Measurements from ENCODE around the gene ATP6V0A4.

DNA sequence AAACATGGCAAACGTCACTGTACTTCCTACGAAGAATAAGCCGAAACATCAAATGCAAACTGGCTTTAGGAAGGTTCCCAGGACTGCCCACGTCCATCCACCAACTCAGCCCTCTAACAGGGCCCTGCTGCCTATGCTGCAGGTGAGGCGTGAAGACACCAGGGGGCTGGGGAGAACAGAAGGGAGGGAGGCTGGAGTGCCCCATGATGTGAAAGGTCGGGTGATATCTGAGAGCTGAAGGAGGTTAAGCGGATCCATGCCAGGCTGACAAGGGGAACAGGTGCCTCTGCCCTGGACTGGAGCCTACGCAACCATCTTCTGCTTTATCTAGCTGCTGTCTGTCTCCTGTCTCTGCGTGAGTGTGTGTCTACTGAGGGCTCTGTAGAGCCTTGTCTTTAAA lies 40.2 kb upstream of the ATP6V0A4 start:
- TF ChIP-seq POLR2A (IDR thresholded peaks at IDR 0.05; ENCODE audit: low read depth, low read length) (no peak), POLR2AphosphoS5 (IDR thresholded peaks at IDR 0.05; ENCODE audit: low read depth, low read length) (no peak), TAF1 (IDR thresholded peaks at IDR 0.05; ENCODE audit: low read depth, low read length) (no peak)
